Measurements from ENCODE around the gene PITPNC1. TPM values are rescaled to one million over a fixed set of nuclear protein-coding genes. Genes with fewer than 3 reads are reported as not detected.
A peak's percentile ranks its signal among the peaks of the same experiment; 100 is the strongest.
"Not testable (repeated sequence)": the region's sequence is repeated elsewhere in the genome, so short reads cannot be mapped to it uniquely, and the experiment has no call there.

Gene PITPNC1
- total RNA-seq, 1 donor from 2014 or later, result 23.7 TPM

- DNase-seq (no peak), ATAC-seq (peak in 1 of 2 donors; percentile 25)
- intact Hi-C loops (cut with DNase I), result no loop called here
- H3K27me3 ChIP-seq (ENCODE audit: low read depth), result no peaks in the 10 kb centered on the region
- H3K36me3 ChIP-seq, result peaks cover 33% of the 10 kb centered on the region
- no peak for TF ChIP-seq CTCF (IDR thresholded peaks at IDR 0.05)
- H3K4me3 ChIP-seq, result peak overlapping the region; percentile 93
- peak overlapping the region; percentile 91 for H3K27ac ChIP-seq
- H3K9me3 ChIP-seq, result no peaks in the 10 kb centered on the region
- peaks cover 22% of the 10 kb centered on the region for H3K4me1 ChIP-seq
These were observed 341.4 kb downstream of the PITPNC1 start for GRCh38 chr17:67718325-67718941.

- H3K4me3 ChIP-seq, result no peak overlapping the region
- intact Hi-C loops (cut with DNase I), result no loop called here
- no peak for TF ChIP-seq CTCF (IDR thresholded peaks at IDR 0.05)
- peaks cover 95% of the 10 kb centered on the region for H3K36me3 ChIP-seq
- H3K27me3 ChIP-seq (ENCODE audit: low read depth), result no peaks in the 10 kb centered on the region
- H3K27ac ChIP-seq, result no peak overlapping the region
- DNase-seq, result no peak
- no peaks in the 10 kb centered on the region for H3K9me3 ChIP-seq
- no peak for ATAC-seq
- H3K4me1 ChIP-seq, result no peaks in the 10 kb centered on the region
These were observed 348.3 kb downstream of the PITPNC1 start for GRCh38 chr17:67725373-67725791.

- no peak overlapping the region for H3K4me3 ChIP-seq
- TF ChIP-seq CTCF (IDR thresholded peaks at IDR 0.05), result no peak
- peaks cover 95% of the 10 kb centered on the region for H3K36me3 ChIP-seq
- no peak for ATAC-seq
- no peaks in the 10 kb centered on the region for H3K9me3 ChIP-seq
- no peaks in the 10 kb centered on the region for H3K27me3 ChIP-seq (ENCODE audit: low read depth)
- H3K27ac ChIP-seq, result no peak overlapping the region
- H3K4me1 ChIP-seq, result no peaks in the 10 kb centered on the region
- no peak for DNase-seq
- intact Hi-C loops (cut with DNase I), result no loop called here
These were observed 348.7 kb downstream of the PITPNC1 start for GRCh38 chr17:67725807-67726206.

- H3K4me3 ChIP-seq; H3K27me3 ChIP-seq (ENCODE audit: low read depth); H3K27ac ChIP-seq; H3K4me1 ChIP-seq; intact Hi-C loops (cut with DNase I); H3K9me3 ChIP-seq; ATAC-seq; DNase-seq: not testable (repeated sequence)
- H3K36me3 ChIP-seq, result peaks cover 91% of the 10 kb centered on the region
These were observed 350.3 kb downstream of the PITPNC1 start for GRCh38 chr17:67727152-67728039.

GRCh38 chr17:67729903-67730302 is 352.8 kb downstream of the PITPNC1 start:
- intact Hi-C loops (cut with DNase I), result no loop called here

More at GRCh38 chr17:67729903-67730302, 352.8 kb downstream of the PITPNC1 start:
- Histone ChIP-seq H3K4me3 (no peak overlapping the region), H3K36me3 (peaks cover 93% of the 10 kb centered on the region), H3K27ac (no peak overlapping the region), H3K4me1 (no peaks in the 10 kb centered on the region), H3K9me3 (no peaks in the 10 kb centered on the region), H3K27me3 (ENCODE audit: low read depth) (no peaks in the 10 kb centered on the region)
- no peak for DNase-seq
- TF ChIP-seq CTCF (IDR thresholded peaks at IDR 0.05), result no peak
- no peak for ATAC-seq
